H9 (cell line): ENCODE measurements around the gene SNX17. TPM values are rescaled to one million over a fixed set of nuclear protein-coding genes. Genes with fewer than 3 reads are reported as not detected.

Experiments used
- DNase-seq: peaks from one replicate; pipeline ENCODE4 v3.0.0-alpha.2; 2017
- H2AFZ ChIP-seq: one replicate; pipeline ENCODE4 v1.6.1; 2013; ENCODE audit warnings: mild to moderate bottlenecking, low read length, control low read depth, moderate library complexity
- H2AK5ac ChIP-seq: 2 replicates; pipeline ENCODE4 v1.6.1; 2013; ENCODE audit warnings: low read length, control low read depth, mixed read lengths; ENCODE audit not compliant: insufficient read length
- H2BK120ac ChIP-seq: one replicate; pipeline ENCODE4 v1.6.1; 2013; ENCODE audit warnings: low read depth, mild to moderate bottlenecking, low read length, control low read depth, inconsistent platforms; ENCODE audit not compliant: poor library complexity, severe bottlenecking
- H2BK12ac ChIP-seq: 2 replicates; pipeline ENCODE4 v1.6.1; 2013; ENCODE audit warnings: low read length, control low read depth, mixed read lengths, low read depth; ENCODE audit not compliant: insufficient read length
- H2BK15ac ChIP-seq: 2 replicates; pipeline ENCODE4 v1.6.1; 2013; ENCODE audit warnings: low read depth, low read length, control low read depth
- H2BK20ac ChIP-seq: one replicate; pipeline ENCODE4 v1.6.1; 2013; ENCODE audit warnings: low read depth, mild to moderate bottlenecking, low read length, control low read depth, inconsistent platforms; ENCODE audit not compliant: poor library complexity, severe bottlenecking
- H2BK5ac ChIP-seq: 2 replicates; pipeline ENCODE4 v1.6.1; 2013; ENCODE audit warnings: low read length, control low read depth, mixed read lengths; ENCODE audit not compliant: insufficient read length
- H3K14ac ChIP-seq: 2 replicates; pipeline ENCODE4 v1.6.1; 2013; ENCODE audit warnings: low read length, control low read depth; ENCODE audit not compliant: insufficient read depth
- H3K18ac ChIP-seq: 2 replicates; pipeline ENCODE4 v1.6.1; 2013; ENCODE audit warnings: low read depth, mild to moderate bottlenecking, mixed read lengths, low read length, control low read depth; ENCODE audit not compliant: insufficient read length
- H3K23ac ChIP-seq: 2 replicates; pipeline ENCODE4 v1.6.1; 2013; ENCODE audit warnings: low read length, control low read depth, mixed read lengths, low read depth; ENCODE audit not compliant: insufficient read length
- H3K23me2 ChIP-seq: 2 replicates; pipeline ENCODE4 v1.6.1; 2013; ENCODE audit warnings: low read depth, mild to moderate bottlenecking, mixed read lengths, low read length, control low read depth; ENCODE audit not compliant: insufficient read length, poor library complexity, severe bottlenecking
- H3K27ac ChIP-seq: 2 replicates; pipeline ENCODE4 v1.5.1; 2013; ENCODE audit warnings: low read length, control low read depth, mixed read lengths, low read depth; ENCODE audit not compliant: insufficient read length
- H3K27me3 ChIP-seq: 2 replicates; pipeline ENCODE4 v1.6.1; 2013; ENCODE audit warnings: low read length, control low read depth, inconsistent platforms; ENCODE audit not compliant: insufficient read depth
- H3K4ac ChIP-seq: 2 replicates; pipeline ENCODE4 v1.6.1; 2013; ENCODE audit warnings: low read depth, mild to moderate bottlenecking, control low read depth, inconsistent platforms, low read length, moderate library complexity
- H3K4me1 ChIP-seq: 2 replicates; pipeline ENCODE4 v1.6.1; 2013; ENCODE audit warnings: low read length, control low read depth, inconsistent platforms; ENCODE audit not compliant: insufficient read depth
- H3K4me2 ChIP-seq: 2 replicates; pipeline ENCODE4 v1.6.1; 2013; ENCODE audit warnings: low read length, control low read depth, mixed read lengths; ENCODE audit not compliant: insufficient read length, insufficient read depth
- H3K56ac ChIP-seq: 2 replicates; pipeline ENCODE4 v1.6.1; 2013; ENCODE audit warnings: low read depth, mild to moderate bottlenecking, mixed read lengths, low read length, control low read depth; ENCODE audit not compliant: insufficient read length
- H3K79me1 ChIP-seq: 2 replicates; pipeline ENCODE4 v1.6.1; 2013; ENCODE audit warnings: low read depth, mild to moderate bottlenecking, moderate library complexity, low read length, control low read depth, inconsistent platforms; ENCODE audit not compliant: insufficient read depth, poor library complexity, severe bottlenecking
- H3K79me2 ChIP-seq: 2 replicates; pipeline ENCODE4 v1.6.1; 2013; ENCODE audit warnings: low read length, control low read depth, inconsistent platforms; ENCODE audit not compliant: insufficient read depth
- H3K9ac ChIP-seq: 2 replicates; pipeline ENCODE4 v1.6.1; 2013; ENCODE audit warnings: low read length, control low read depth, mixed read lengths; ENCODE audit not compliant: insufficient read length; ENCODE audit errors: extremely low read depth
- H3K9me3 ChIP-seq: one replicate; pipeline ENCODE4 v1.6.1; 2013; ENCODE audit warnings: low read depth, low read length, inconsistent platforms; ENCODE audit not compliant: control insufficient read depth
- H3T11ph ChIP-seq: one replicate; pipeline ENCODE4 v1.6.1; 2013; ENCODE audit warnings: mild to moderate bottlenecking, low read length, control low read depth, inconsistent platforms
- H4K20me1 ChIP-seq: one replicate; pipeline ENCODE4 v1.6.1; 2013; ENCODE audit not compliant: control insufficient read depth, insufficient read length, insufficient read depth
- H4K5ac ChIP-seq: 2 replicates; pipeline ENCODE4 v1.6.1; 2013; ENCODE audit warnings: low read depth, mild to moderate bottlenecking, mixed read lengths, low read length, control low read depth; ENCODE audit not compliant: insufficient read length
- H4K8ac ChIP-seq: replicated peaks from 2 replicates; pipeline ENCODE4 v1.6.1; 2013; ENCODE audit warnings: low read length, control low read depth, mixed read lengths, low read depth; ENCODE audit not compliant: insufficient read length
- H4K91ac ChIP-seq: 2 replicates; pipeline ENCODE4 v1.6.1; 2013; ENCODE audit warnings: low read depth, mild to moderate bottlenecking, moderate library complexity, mixed read lengths, low read length, control low read depth; ENCODE audit not compliant: insufficient read length
- H3K27ac Mint-ChIP-seq, 3 experiments: 2 replicates in 2 of 3; 3 replicates in 1 of 3; pipeline ENCODE4 v1.8.0; 2020 to 2021; ENCODE audit warnings: mixed read lengths in 3 of 3, mild to moderate bottlenecking in 1 of 3, moderate library complexity in 1 of 3
- H3K27me3 Mint-ChIP-seq: 2 replicates; pipeline ENCODE4 v1.8.0; 2021; ENCODE audit warnings: low read depth, mild to moderate bottlenecking, moderate library complexity, mixed read lengths
- H3K36me3 Mint-ChIP-seq, 3 experiments: 2 replicates in 2 of 3; 3 replicates in 1 of 3; pipeline ENCODE4 v1.8.0; 2020 to 2021; ENCODE audit warnings: low read depth in 3 of 3, mixed read lengths in 3 of 3; ENCODE audit not compliant: insufficient read depth in 1 of 3
- H3K4me1 Mint-ChIP-seq, 2 experiments: 2 replicates each; pipeline ENCODE4 v1.8.0; 2020; ENCODE audit warnings: mixed read lengths in 2 of 2
- H3K4me3 Mint-ChIP-seq, 2 experiments: 2 replicates in 1 of 2; 3 replicates in 1 of 2; pipeline ENCODE4 v1.8.0; 2020 to 2021; ENCODE audit warnings: mild to moderate bottlenecking in 2 of 2, mixed read lengths in 2 of 2, moderate library complexity in 1 of 2
- H3K9me3 Mint-ChIP-seq, 2 experiments: 2 replicates in 1 of 2; 3 replicates in 1 of 2; pipeline ENCODE4 v1.8.0; 2020; ENCODE audit warnings: mild to moderate bottlenecking in 2 of 2, mixed read lengths in 2 of 2, moderate library complexity in 1 of 2
- WGBS: extraction: QIAGEN DNeasy Blood & Tissue Kit; methylation state at CpG from one replicate; pipeline ENCODE4 v1.1.7; 2013; ENCODE audit warnings: missing lambda C conversion rate, low lambda C conversion rate, mixed read lengths; ENCODE audit not compliant: insufficient read length; ENCODE audit errors: extremely low coverage; 5-methylcytosine and 5-hydroxymethylcytosine counted together
- total RNA-seq: library from RNA; stranded (reverse); gene quantifications from 2 replicates; pipeline ENCODE4 v1.2.1, GENCODE V29; 2021
- TF ChIP-seq, protein P1 (sequence below): fragments of 200-600 bp; sonication (generic); conservative IDR thresholded peaks from 3 replicates; pipeline ENCODE4 v1.8.0; 2021; ENCODE audit warnings: antibody characterized with exemption, mild to moderate bottlenecking

SNX17 gene
- total RNA-seq, 1 experiment from 2014 or later = 81.1 TPM

DNA sequence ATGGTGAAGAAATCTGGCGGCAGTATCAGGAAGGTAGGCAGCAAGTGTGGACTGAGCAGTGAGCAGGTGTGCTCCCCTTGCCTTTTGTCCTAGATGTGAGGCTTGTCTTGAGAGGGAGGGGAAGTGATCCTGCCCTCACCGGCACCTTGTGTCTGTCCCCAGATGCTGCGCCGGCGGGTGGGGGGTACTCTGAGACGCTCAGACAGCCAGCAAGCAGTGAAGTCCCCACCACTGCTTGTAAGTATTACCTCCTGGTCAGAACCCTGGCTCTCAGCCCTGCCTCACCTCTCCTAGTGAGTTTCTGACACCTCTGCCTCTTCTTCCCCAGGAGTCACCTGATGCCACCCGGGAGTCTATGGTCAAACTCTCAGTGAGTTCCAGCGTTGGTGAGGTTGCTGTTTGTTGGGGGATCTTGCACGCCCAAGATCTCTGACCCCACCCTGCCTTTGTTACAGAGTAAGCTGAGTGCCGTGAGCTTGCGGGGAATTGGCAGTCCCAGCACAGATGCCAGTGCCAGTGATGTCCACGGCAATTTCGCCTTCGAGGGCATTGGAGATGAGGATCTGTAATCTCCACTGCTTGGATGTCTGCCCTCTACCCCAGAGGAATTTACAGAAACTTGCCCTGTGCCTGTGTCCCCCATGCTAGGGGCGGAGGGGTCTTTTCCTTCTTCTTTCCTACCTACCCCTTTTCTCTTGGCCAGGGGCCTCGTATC, 5.9 kb downstream of the SNX17 start:
- Histone ChIP-seq H3K18ac (no peak overlapping the region), H2BK15ac (no peak overlapping the region), H3K23ac (no peak overlapping the region), H3K4me1 (peaks cover 3% of the 10 kb centered on the region; the same call in 1 of the 2 replicates), H2BK120ac (no peak overlapping the region), H2BK12ac (no peak overlapping the region), H3K4me2 (no peak overlapping the region), H2AFZ (no peak overlapping the region), H4K91ac (no peak overlapping the region), H2BK5ac (no peak overlapping the region), H3K56ac (no peak overlapping the region), H3K23me2 (peaks cover 14% of the 10 kb centered on the region), H3K9ac (no peak overlapping the region), H4K8ac (no peak overlapping the region), H4K5ac (no peak overlapping the region), H3K14ac (no peak overlapping the region), H3K27me3 (no peaks in the 10 kb centered on the region), H4K20me1 (no peaks in the 10 kb centered on the region), H3K4ac (no peak overlapping the region), H3K9me3 (no peaks in the 10 kb centered on the region), H2BK20ac (no peak overlapping the region), H3K79me1 (peaks cover 3% of the 10 kb centered on the region), H3K79me2 (peaks cover 3% of the 10 kb centered on the region; the same call in 1 of the 2 replicates), H2AK5ac (no peak overlapping the region), H3K27ac (no peak overlapping the region), H3T11ph (no peak overlapping the region)
- H3K36me3 Mint-ChIP-seq = peaks cover 44 to 81% (median 73%) of the 10 kb centered on the region in 3 experiments; a peak in 6 of 7 replicates
- DNase-seq = no peak
- H3K4me1 Mint-ChIP-seq = peaks cover 26% of the 10 kb centered on the region in 2 experiments
- WGBS = no CpG with 5 or more reads among the region's 16 CpGs
- H3K4me3 Mint-ChIP-seq = no peak overlapping the region; a peak in 1 of 5 replicates
- peak overlapping the region in 1 of 3 experiments; percentile 57; a peak in 1 of 7 replicates for H3K27ac Mint-ChIP-seq
- no peaks in the 10 kb centered on the region for H3K9me3 Mint-ChIP-seq
- TF ChIP-seq, protein P1, sequence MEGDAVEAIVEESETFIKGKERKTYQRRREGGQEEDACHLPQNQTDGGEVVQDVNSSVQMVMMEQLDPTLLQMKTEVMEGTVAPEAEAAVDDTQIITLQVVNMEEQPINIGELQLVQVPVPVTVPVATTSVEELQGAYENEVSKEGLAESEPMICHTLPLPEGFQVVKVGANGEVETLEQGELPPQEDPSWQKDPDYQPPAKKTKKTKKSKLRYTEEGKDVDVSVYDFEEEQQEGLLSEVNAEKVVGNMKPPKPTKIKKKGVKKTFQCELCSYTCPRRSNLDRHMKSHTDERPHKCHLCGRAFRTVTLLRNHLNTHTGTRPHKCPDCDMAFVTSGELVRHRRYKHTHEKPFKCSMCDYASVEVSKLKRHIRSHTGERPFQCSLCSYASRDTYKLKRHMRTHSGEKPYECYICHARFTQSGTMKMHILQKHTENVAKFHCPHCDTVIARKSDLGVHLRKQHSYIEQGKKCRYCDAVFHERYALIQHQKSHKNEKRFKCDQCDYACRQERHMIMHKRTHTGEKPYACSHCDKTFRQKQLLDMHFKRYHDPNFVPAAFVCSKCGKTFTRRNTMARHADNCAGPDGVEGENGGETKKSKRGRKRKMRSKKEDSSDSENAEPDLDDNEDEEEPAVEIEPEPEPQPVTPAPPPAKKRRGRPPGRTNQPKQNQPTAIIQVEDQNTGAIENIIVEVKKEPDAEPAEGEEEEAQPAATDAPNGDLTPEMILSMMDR = no peak
- H3K27me3 Mint-ChIP-seq = peaks cover 1% of the 10 kb centered on the region; the same call in 1 of the 2 replicates
